ENCODE measurements around the gene CLDN19. TPM values are rescaled to one million over a fixed set of nuclear protein-coding genes. Genes with fewer than 3 reads are reported as not detected.
A peak's percentile ranks its signal among the peaks of the same experiment; 100 is the strongest.

The CLDN19 gene
- total RNA-seq, 1 experiment from 2014 or later: 12.5 TPM

DNA sequence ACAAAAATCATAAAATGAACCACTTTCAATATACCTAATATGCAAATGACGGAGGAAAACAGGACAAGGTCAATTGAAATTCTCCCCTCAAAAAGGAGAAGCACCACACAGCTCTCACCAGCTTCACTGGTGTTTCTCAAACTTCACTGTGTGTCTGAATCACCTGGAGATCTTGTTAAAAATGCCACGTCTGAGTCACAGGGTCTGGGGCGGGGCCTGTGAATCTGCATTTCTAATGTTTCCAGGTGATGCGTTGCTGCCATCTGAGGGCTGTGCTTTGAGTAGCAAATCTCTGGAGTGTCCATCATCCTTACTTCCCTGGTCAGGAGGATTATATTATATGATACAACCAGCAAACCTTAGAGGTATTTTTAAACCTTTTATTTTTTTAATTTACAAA, 9.0 kb downstream of the CLDN19 start:
- no peak overlapping the region for H3K4me2 ChIP-seq (ENCODE audit: insufficient read depth, insufficient read length, low read length)
- no peak overlapping the region for H2AFZ ChIP-seq (ENCODE audit: low read length)
- H3K27ac ChIP-seq (ENCODE audit: insufficient read length, low read depth, low read length): no peak overlapping the region
- H2BK15ac ChIP-seq (ENCODE audit: low read depth, low read length): no peak overlapping the region
- Mint-ChIP-seq H3K27ac (no peak overlapping the region), H3K9me3 (no peaks in the 10 kb centered on the region), H3K4me1 (peaks cover 11 to 26% of the 10 kb centered on the region in 2 experiments), H3K27me3 (ENCODE audit: low read depth) (no peaks in the 10 kb centered on the region; the same call in 1 of the 2 replicates), H3K36me3 (ENCODE audit: insufficient read depth in 1 of 3, low read depth in 3 of 3) (peaks cover 0 to 3% (median 0%) of the 10 kb centered on the region in 3 experiments; a peak in 2 of 7 replicates), H3K4me3 (no peak overlapping the region)
- DNase-seq: no peak
- H2BK5ac ChIP-seq (ENCODE audit: insufficient read length, low read length): no peak overlapping the region
- no CpG with 5 or more reads among the region's 4 CpGs for WGBS (ENCODE audit: extremely low coverage, insufficient read length, low lambda C conversion rate)
- no peak overlapping the region for H4K5ac ChIP-seq (ENCODE audit: insufficient read length, low read depth, low read length)
- no peak overlapping the region for H4K8ac ChIP-seq (replicated peaks; ENCODE audit: insufficient read length, low read depth, low read length)
- no peak overlapping the region for H3K4ac ChIP-seq (ENCODE audit: low read depth, low read length)
- H2AK5ac ChIP-seq (ENCODE audit: insufficient read length, low read length): no peak overlapping the region
- no peak overlapping the region for H4K91ac ChIP-seq (ENCODE audit: insufficient read length, low read depth, low read length)
- H3K23me2 ChIP-seq (ENCODE audit: insufficient read length, low read depth, low read length, poor library complexity, severe bottlenecking): no peaks in the 10 kb centered on the region
- H3K79me1 ChIP-seq (ENCODE audit: insufficient read depth, low read depth, low read length, poor library complexity, severe bottlenecking): no peaks in the 10 kb centered on the region
- TF ChIP-seq, protein P1, sequence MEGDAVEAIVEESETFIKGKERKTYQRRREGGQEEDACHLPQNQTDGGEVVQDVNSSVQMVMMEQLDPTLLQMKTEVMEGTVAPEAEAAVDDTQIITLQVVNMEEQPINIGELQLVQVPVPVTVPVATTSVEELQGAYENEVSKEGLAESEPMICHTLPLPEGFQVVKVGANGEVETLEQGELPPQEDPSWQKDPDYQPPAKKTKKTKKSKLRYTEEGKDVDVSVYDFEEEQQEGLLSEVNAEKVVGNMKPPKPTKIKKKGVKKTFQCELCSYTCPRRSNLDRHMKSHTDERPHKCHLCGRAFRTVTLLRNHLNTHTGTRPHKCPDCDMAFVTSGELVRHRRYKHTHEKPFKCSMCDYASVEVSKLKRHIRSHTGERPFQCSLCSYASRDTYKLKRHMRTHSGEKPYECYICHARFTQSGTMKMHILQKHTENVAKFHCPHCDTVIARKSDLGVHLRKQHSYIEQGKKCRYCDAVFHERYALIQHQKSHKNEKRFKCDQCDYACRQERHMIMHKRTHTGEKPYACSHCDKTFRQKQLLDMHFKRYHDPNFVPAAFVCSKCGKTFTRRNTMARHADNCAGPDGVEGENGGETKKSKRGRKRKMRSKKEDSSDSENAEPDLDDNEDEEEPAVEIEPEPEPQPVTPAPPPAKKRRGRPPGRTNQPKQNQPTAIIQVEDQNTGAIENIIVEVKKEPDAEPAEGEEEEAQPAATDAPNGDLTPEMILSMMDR (conservative IDR thresholded peaks at IDR 0.05): peak; percentile 36; the same call in 2 of the 3 replicates
- no peak overlapping the region for H3K18ac ChIP-seq (ENCODE audit: insufficient read length, low read depth, low read length)
- no peak overlapping the region for H3K14ac ChIP-seq (ENCODE audit: insufficient read depth, low read length)
- H3K9ac ChIP-seq (ENCODE audit: extremely low read depth, insufficient read length, low read length): no peak overlapping the region
- H3K56ac ChIP-seq (ENCODE audit: insufficient read length, low read depth, low read length): no peak overlapping the region
- H3K79me2 ChIP-seq (ENCODE audit: insufficient read depth, low read length): no peaks in the 10 kb centered on the region
- no peak overlapping the region for H2BK120ac ChIP-seq (ENCODE audit: low read depth, low read length, poor library complexity, severe bottlenecking)
- no peaks in the 10 kb centered on the region for H3K27me3 ChIP-seq (ENCODE audit: insufficient read depth, low read length)
- H3T11ph ChIP-seq (ENCODE audit: low read length): no peak overlapping the region
- H3K4me1 ChIP-seq (ENCODE audit: insufficient read depth, low read length): no peaks in the 10 kb centered on the region; the same call in 1 of the 2 replicates
- no peak overlapping the region for H3K23ac ChIP-seq (ENCODE audit: insufficient read length, low read depth, low read length)
- H2BK12ac ChIP-seq (ENCODE audit: insufficient read length, low read depth, low read length): no peak overlapping the region
- H2BK20ac ChIP-seq (ENCODE audit: low read depth, low read length, poor library complexity, severe bottlenecking): no peak overlapping the region
- no peaks in the 10 kb centered on the region for H3K9me3 ChIP-seq (ENCODE audit: control insufficient read depth, low read depth, low read length)
- no peaks in the 10 kb centered on the region for H4K20me1 ChIP-seq (ENCODE audit: control insufficient read depth, insufficient read depth, insufficient read length)

All from H9 (cell line).